Skeletal muscle satellite cell (primary cell): ENCODE data around the gene SLCO2A1.

ENCODE experiments used
- H3K27me3 ChIP-seq: 2 replicates; pipeline ENCODE4 v1.7.0; 2013; ENCODE audit warnings: low read length; ENCODE audit not compliant: control insufficient read depth, insufficient read depth
- H3K36me3 ChIP-seq: 2 replicates; pipeline ENCODE4 v1.7.0; 2013; ENCODE audit warnings: mild to moderate bottlenecking, control low read depth, low read length; ENCODE audit not compliant: insufficient read depth
- H3K4me1 ChIP-seq: 2 replicates; pipeline ENCODE4 v1.7.0; 2013; ENCODE audit warnings: low read length; ENCODE audit not compliant: control insufficient read depth, insufficient read depth
- H3K4me2 ChIP-seq: 2 replicates; pipeline ENCODE4 v1.7.0; 2013; ENCODE audit warnings: mild to moderate bottlenecking, low read length
- H3K4me3 ChIP-seq: 2 replicates; pipeline ENCODE4 v1.7.0; 2013; ENCODE audit warnings: low read length
- H3K9ac ChIP-seq: 2 replicates; pipeline ENCODE4 v1.7.0; 2013; ENCODE audit warnings: mild to moderate bottlenecking, low read depth, low read length, moderate library complexity
- H3K9me3 ChIP-seq: replicated peaks from 2 replicates; pipeline ENCODE4 v1.7.0; 2013; ENCODE audit warnings: mild to moderate bottlenecking, control low read depth, low read length

SLCO2A1 gene

GRCh38 chr3:134059671-134060560 is 30.2 kb upstream of the SLCO2A1 start:
- Histone ChIP-seq H3K4me1 (peaks cover 12% of the 10 kb centered on the region), H3K9ac (no peak overlapping the region), H3K27me3 (no peaks in the 10 kb centered on the region), H3K9me3 (no peaks in the 10 kb centered on the region), H3K4me3 (no peak overlapping the region), H3K36me3 (no peaks in the 10 kb centered on the region), H3K4me2 (peak overlapping the region; percentile 18)

DNA sequence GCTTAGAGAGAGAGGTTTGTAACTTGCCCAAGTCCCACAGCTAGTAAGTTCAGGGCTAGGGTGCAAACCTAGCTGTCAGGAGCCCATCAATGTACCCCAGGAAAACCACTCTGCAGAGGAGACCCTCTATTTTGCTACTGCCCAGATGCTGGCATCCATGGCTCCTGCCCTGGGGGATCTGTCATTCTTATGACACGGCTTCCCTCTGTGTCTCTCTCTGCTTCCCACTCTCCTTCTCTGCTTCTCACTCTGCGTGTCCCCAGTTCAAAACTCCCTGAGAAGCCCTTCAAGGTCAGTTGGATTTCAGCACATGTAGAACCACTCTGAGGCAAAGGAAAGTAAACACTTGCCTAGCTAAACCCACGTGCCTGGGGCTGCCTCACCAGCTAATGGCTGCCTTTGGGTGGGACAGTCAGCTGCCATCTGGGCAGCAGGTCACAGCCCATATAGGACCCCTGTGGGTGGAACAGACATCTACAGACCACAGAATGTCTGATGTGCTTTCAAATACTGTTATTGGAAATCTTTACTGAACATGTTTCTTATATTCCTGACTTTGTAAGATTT is 29.4 kb upstream of the SLCO2A1 start:
- no peak overlapping the region for H3K4me2 ChIP-seq
- H3K9me3 ChIP-seq: no peaks in the 10 kb centered on the region
- peaks cover 12% of the 10 kb centered on the region for H3K4me1 ChIP-seq
- no peaks in the 10 kb centered on the region for H3K36me3 ChIP-seq
- H3K4me3 ChIP-seq: no peak overlapping the region
- no peak overlapping the region for H3K9ac ChIP-seq
- H3K27me3 ChIP-seq: no peaks in the 10 kb centered on the region

DNA sequence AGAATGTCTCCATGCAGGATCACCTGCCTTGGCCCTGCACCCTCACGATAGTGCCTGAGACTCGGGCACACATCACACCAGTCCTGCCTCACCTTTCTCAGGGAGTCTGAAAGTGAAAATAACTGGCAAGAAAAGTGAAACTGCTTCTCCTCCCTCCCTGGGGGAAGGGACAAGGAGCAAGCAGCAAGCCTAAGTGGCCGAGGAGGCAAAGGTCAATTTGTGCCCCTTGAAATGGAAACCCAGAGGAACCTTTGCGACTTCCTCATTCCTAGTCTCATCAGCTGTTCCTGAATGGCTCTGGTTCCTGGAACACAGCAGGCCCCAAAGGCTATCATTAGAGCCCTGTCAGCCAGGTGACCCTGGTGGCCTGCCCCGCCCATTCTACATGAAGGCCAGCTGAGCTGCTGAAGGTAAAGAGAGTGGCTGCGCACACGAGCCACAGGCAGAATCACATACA is 28.0 kb upstream of the SLCO2A1 start:
- H3K27me3 ChIP-seq: no peaks in the 10 kb centered on the region
- H3K9me3 ChIP-seq: no peaks in the 10 kb centered on the region
- no peaks in the 10 kb centered on the region for H3K36me3 ChIP-seq
- H3K4me2 ChIP-seq: no peak overlapping the region
- H3K4me3 ChIP-seq: no peak overlapping the region
- peaks cover 12% of the 10 kb centered on the region for H3K4me1 ChIP-seq
- H3K9ac ChIP-seq: no peak overlapping the region

- H3K9me3 ChIP-seq: no peaks in the 10 kb centered on the region
- no peak overlapping the region for H3K4me2 ChIP-seq
- no peaks in the 10 kb centered on the region for H3K36me3 ChIP-seq
- no peak overlapping the region for H3K9ac ChIP-seq
- peaks cover 12% of the 10 kb centered on the region for H3K4me1 ChIP-seq
- H3K4me3 ChIP-seq: no peak overlapping the region
- no peaks in the 10 kb centered on the region for H3K27me3 ChIP-seq
Measured at GRCh38 chr3:134057006-134057653, 27.4 kb upstream of the SLCO2A1 start.

DNA sequence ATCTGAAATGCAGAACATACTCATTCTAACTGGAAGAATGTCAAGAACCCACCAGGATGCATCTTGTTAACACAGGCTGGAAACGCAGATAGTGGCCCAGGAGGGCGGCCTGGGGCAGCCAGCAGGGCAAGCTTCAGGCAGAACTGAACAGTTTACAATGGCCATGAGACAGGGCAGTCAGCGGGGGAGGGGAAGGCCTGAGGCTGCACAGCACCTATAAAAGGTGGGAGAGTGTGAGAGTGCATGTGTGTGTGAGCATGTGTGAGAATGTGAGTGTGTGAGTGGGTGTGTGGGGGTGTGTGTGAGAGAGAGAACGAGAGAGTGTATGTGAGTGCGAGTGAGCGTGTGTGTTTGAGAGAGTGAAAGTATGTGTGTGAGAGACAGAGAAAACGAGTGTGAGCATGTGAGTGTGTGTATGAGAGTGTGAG is 26.8 kb upstream of the SLCO2A1 start:
- Histone ChIP-seq H3K9me3 (no peaks in the 10 kb centered on the region), H3K36me3 (no peaks in the 10 kb centered on the region), H3K27me3 (no peaks in the 10 kb centered on the region), H3K4me3 (no peak overlapping the region), H3K4me1 (peaks cover 12% of the 10 kb centered on the region), H3K9ac (no peak overlapping the region), H3K4me2 (no peak overlapping the region)

GRCh38 chr3:134055661-134056060 is 25.9 kb upstream of the SLCO2A1 start:
- Histone ChIP-seq H3K27me3 (peaks cover under 1% of the 10 kb centered on the region), H3K4me3 (no peak overlapping the region), H3K9ac (no peak overlapping the region), H3K4me1 (peaks cover 10% of the 10 kb centered on the region), H3K36me3 (no peaks in the 10 kb centered on the region), H3K9me3 (no peaks in the 10 kb centered on the region), H3K4me2 (no peak overlapping the region)

DNA sequence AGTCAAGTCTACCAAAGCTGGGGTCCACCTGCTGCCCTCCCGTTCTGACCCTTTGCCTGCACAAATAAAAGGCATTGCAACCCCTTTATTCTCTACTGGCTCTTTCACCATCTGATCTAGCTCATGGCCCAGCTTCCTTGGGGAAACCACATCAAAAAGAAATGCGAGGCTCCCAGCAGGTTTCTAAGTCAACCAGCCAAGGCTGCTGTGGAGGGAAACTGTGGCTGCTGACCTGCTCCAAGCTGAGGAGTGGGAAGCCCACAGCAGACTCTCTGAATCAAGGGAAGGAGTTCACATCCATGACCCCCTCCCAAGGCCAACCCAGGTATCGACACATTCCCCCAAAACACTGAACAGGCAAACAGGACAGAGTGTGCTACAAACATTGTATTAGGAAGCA is 25.2 kb upstream of the SLCO2A1 start:
- no peak overlapping the region for H3K4me2 ChIP-seq
- H3K4me3 ChIP-seq: no peak overlapping the region
- no peak overlapping the region for H3K9ac ChIP-seq
- H3K9me3 ChIP-seq: no peaks in the 10 kb centered on the region
- no peaks in the 10 kb centered on the region for H3K36me3 ChIP-seq
- peaks cover 3% of the 10 kb centered on the region for H3K4me1 ChIP-seq
- H3K27me3 ChIP-seq: peaks cover 2% of the 10 kb centered on the region

GRCh38 chr3:134054231-134054630 is 24.5 kb upstream of the SLCO2A1 start:
- Histone ChIP-seq H3K4me1 (no peaks in the 10 kb centered on the region), H3K4me2 (no peak overlapping the region), H3K9me3 (no peaks in the 10 kb centered on the region), H3K9ac (no peak overlapping the region), H3K4me3 (no peak overlapping the region), H3K27me3 (peaks cover 2% of the 10 kb centered on the region), H3K36me3 (no peaks in the 10 kb centered on the region)

GRCh38 chr3:134052370-134052769 is 22.6 kb upstream of the SLCO2A1 start:
- Histone ChIP-seq H3K4me3 (no peak overlapping the region), H3K36me3 (no peaks in the 10 kb centered on the region), H3K27me3 (peaks cover 2% of the 10 kb centered on the region), H3K4me2 (no peak overlapping the region), H3K4me1 (no peaks in the 10 kb centered on the region), H3K9me3 (no peaks in the 10 kb centered on the region), H3K9ac (no peak overlapping the region)

DNA sequence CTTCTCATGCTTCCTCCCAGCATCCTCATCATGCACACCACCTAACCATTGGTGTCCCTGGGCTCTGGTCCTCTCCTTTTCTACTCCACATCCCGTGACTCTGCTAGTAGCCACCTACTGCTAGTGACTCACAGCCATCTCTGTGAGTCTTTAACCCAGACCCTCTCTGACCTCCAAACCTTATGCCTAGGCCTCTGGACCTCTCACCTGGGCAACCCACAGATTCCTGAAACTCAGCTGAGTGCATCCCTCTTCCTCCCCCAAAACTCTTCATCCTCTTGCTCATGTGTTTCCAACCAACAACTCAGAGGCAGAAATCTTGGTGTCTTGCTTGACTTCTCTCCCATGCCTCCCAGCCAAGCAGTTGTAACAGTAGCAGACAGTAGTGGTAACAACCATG is 20.0 kb upstream of the SLCO2A1 start:
- Histone ChIP-seq H3K4me3 (no peak overlapping the region), H3K4me2 (no peak overlapping the region), H3K9me3 (no peaks in the 10 kb centered on the region), H3K36me3 (no peaks in the 10 kb centered on the region), H3K4me1 (no peaks in the 10 kb centered on the region), H3K27me3 (peaks cover 7% of the 10 kb centered on the region), H3K9ac (no peak overlapping the region)

- Histone ChIP-seq H3K36me3 (no peaks in the 10 kb centered on the region), H3K27me3 (peaks cover 7% of the 10 kb centered on the region), H3K9me3 (no peaks in the 10 kb centered on the region), H3K4me1 (no peaks in the 10 kb centered on the region), H3K4me3 (no peak overlapping the region), H3K9ac (no peak overlapping the region), H3K4me2 (no peak overlapping the region)
Measured at GRCh38 chr3:134048278-134048996, 18.7 kb upstream of the SLCO2A1 start.
